Naive B cell (primary cell): ENCODE results near the gene ULK3. TPM values are rescaled to one million over a fixed set of nuclear protein-coding genes. Genes with fewer than 3 reads are reported as not detected.

Experiments
- ATAC-seq, 2 donors: fragments of 150-1000 bp; cut with Tn5 transposase; 2 replicates each; pipeline ENCODE4 v1.10.0; 2021; ENCODE audit warnings: low read depth in 2 of 2, mild to moderate bottlenecking in 2 of 2, moderate library complexity in 2 of 2
- DNase-seq: peaks from one replicate; pipeline ENCODE4 v3.0.0; 2022
- H3K27ac Mint-ChIP-seq, 6 donors: one replicate each; pipeline ENCODE4 v1.8.0; 2020 to 2022; ENCODE audit warnings: mild to moderate bottlenecking in 6 of 6, mixed read lengths in 6 of 6, moderate library complexity in 5 of 6, inconsistent platforms in 2 of 6
- H3K27me3 Mint-ChIP-seq, 3 donors: one replicate each; pipeline ENCODE4 v1.8.0; 2021 to 2022; ENCODE audit warnings: mixed read lengths in 3 of 3, mild to moderate bottlenecking in 1 of 3
- H3K36me3 Mint-ChIP-seq, 2 donors: one replicate each; pipeline ENCODE4 v1.8.0; 2020 to 2022; ENCODE audit warnings: mixed read lengths in 2 of 2, inconsistent platforms in 1 of 2, mild to moderate bottlenecking in 1 of 2
- H3K4me1 Mint-ChIP-seq, 3 donors: one replicate each; pipeline ENCODE4 v1.8.0; 2020 to 2022; ENCODE audit warnings: mixed read lengths in 3 of 3, inconsistent platforms in 1 of 3, mild to moderate bottlenecking in 1 of 3, moderate library complexity in 1 of 3
- H3K4me3 Mint-ChIP-seq, 8 donors: one replicate each; pipeline ENCODE4 v1.8.0; 2020 to 2022; ENCODE audit warnings: mild to moderate bottlenecking in 8 of 8, mixed read lengths in 8 of 8, moderate library complexity in 8 of 8, inconsistent platforms in 2 of 8
- H3K9me3 Mint-ChIP-seq, 7 donors: one replicate each; pipeline ENCODE4 v1.8.0; 2020 to 2022; ENCODE audit warnings: mixed read lengths in 7 of 7, mild to moderate bottlenecking in 5 of 7, inconsistent platforms in 2 of 7, moderate library complexity in 1 of 7
- polyA plus RNA-seq, 6 donors: library from polyadenylated mRNA; unstranded; fragments of 300-500 nt; fragmentation: Illumina TruSeq; gene quantifications; one replicate each; pipeline ENCODE4 v1.2.3, GENCODE V29; 2021; ENCODE audit warnings: low read depth in 6 of 6

Gene ULK3
- polyA plus RNA-seq, 6 donors from 2014 or later, result 9.3 to 21.5 (median 13.1) TPM

DNA sequence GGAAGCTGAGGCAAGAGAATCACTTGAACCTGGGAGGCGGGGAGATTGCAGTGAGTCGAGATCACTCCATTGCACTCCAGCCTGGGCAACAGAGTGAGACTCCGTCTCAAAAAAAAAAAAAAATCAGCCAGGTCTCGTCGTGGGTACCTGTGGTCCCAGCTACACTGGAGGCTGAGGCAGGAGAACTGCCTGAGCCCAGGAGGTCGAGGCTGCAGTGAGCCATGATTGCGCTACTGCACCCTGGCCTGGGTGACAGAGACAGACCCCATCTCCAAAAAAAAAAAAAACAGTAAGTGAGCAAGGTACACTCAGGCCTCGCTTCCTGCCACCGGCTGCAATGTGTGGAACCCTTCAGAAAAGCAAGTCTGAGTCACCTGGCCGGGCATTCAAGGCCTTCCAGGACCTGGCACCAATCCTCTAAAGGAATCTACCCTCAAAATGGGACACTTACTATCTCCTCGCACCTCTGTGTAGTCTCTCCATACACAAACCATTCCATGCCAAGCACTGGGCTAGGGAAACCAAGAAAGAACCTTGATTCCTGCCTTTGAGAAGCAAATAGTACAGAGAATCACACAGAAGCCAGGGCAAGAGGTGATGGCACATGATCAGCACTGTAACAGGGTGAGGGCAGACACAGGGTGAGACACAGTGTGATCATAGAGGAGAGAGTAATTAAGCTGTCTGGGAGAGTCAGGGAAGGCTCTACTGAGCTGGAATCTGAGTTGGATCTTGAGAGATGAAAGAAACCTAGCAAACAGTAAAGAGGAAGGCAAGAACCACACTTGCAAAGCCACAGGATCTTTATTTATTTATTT, 20.5 kb upstream of the ULK3 start:
- peaks cover 40 to 71% (median 63%) of the 10 kb centered on the region in 3 donors for H3K4me1 Mint-ChIP-seq
- no peaks in the 10 kb centered on the region for H3K36me3 Mint-ChIP-seq
- H3K27me3 Mint-ChIP-seq, result no peaks in the 10 kb centered on the region
- no peaks in the 10 kb centered on the region for H3K9me3 Mint-ChIP-seq
- ATAC-seq, result no peak
- no peak overlapping the region for H3K4me3 Mint-ChIP-seq
- DNase-seq, result no peak
- peak overlapping the region in 3 of 6 donors; percentile 10 to 53 (median 12) for H3K27ac Mint-ChIP-seq

DNA sequence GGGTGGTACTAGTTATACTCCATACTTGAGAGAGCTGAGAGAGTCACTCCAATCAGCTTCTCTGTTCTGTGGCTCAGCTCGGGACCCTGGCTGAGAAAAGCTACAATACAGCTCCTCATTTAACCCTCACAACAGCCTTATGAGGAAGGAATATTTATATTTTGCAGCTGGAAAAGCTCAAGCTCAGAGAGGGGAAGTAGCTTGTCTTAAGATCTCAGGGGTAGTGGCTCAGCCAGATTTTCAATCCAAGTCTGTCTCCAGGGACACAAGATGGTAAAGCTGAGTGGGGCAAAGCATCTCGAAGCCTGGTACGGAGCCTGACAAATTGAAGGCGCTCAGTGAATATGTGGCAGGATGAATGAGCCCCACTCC, 15.4 kb upstream of the ULK3 start:
- H3K9me3 Mint-ChIP-seq, result no peaks in the 10 kb centered on the region
- no peak for DNase-seq
- H3K27me3 Mint-ChIP-seq, result no peaks in the 10 kb centered on the region
- H3K27ac Mint-ChIP-seq, result peak overlapping the region in 4 of 6 donors; percentile 12 to 73 (median 36)
- peaks cover 29 to 51% (median 41%) of the 10 kb centered on the region in 3 donors for H3K4me1 Mint-ChIP-seq
- peaks cover 0 to 4% of the 10 kb centered on the region in 2 donors for H3K36me3 Mint-ChIP-seq
- H3K4me3 Mint-ChIP-seq, result peak overlapping the region in 4 of 8 donors; percentile 26 to 48 (median 34)
- ATAC-seq, result no peak

DNA sequence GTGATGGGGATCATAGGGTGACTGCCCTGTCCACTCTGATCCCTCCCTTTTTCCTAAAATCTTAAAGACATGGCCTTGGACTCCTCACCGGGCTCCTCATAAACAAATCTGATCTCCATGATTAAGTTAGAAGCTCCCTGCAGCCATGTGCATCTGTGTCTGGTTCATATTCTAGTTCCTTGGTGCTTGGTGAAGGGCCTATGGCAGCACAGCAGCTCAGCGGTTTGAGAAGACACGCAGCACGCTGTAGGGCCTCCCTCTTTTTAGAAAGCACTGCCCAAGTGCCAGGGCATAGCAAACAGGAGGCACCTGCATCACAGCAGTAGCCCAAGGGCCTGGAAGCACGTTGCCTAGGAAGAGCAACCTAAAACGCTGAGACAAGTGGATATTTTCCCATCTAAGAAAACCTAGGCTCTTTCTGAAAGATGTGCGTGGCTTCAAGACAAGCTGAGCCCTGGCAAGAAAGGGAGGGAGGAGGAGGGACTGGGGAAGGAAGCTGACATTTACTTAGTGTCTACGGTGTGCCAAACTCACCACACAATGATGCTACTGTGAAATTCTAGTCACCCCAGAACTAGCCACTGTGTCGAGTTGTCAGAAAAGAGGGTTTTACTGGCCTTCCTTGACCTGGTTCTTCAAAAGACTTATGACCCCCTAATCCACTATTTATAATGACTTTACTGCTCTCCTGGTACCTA, 14.9 kb upstream of the ULK3 start:
- no peak for ATAC-seq
- Mint-ChIP-seq H3K4me1 (peaks cover 31 to 51% (median 40%) of the 10 kb centered on the region in 3 donors), H3K27me3 (no peaks in the 10 kb centered on the region), H3K9me3 (no peaks in the 10 kb centered on the region), H3K27ac (peak overlapping the region in 5 of 6 donors; percentile 12 to 89 (median 66)), H3K4me3 (peak overlapping the region in 6 of 8 donors; percentile 9 to 73 (median 44)), H3K36me3 (peaks cover 0 to 8% of the 10 kb centered on the region in 2 donors)
- no peak for DNase-seq

DNA sequence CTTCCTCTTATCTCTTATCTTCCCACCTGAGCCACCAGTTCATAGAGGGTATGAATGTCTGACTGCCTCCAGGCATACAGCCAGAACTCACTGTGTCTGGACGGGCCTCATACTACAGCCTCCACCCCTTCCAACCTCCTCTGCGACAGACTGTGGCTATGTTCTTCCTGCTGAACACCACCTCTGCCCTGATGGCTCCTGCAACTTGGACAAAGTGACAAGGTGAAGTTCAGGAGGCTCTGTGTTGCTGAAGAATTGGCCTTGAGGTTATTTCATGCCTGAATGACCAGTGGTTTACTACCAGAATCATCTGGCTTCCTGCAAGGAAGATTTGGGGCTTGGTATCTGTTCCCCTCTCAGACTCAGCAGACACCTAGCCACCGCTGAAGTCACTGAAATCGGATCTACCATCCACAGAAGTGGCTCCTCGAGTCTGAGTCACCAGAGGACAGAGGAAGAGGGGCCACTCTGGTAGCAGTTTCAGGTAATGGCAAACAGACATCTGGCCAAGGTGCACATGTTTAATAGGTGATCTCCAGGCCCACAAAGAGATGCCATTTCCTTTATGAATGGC, 14.2 kb upstream of the ULK3 start:
- Mint-ChIP-seq H3K9me3 (no peaks in the 10 kb centered on the region), H3K27me3 (no peaks in the 10 kb centered on the region), H3K4me3 (peak overlapping the region in 5 of 8 donors; percentile 3 to 73 (median 39)), H3K4me1 (peaks cover 31 to 51% (median 40%) of the 10 kb centered on the region in 3 donors), H3K36me3 (peaks cover 0 to 12% of the 10 kb centered on the region in 2 donors), H3K27ac (peak overlapping the region in 4 of 6 donors; percentile 12 to 76 (median 59))
- DNase-seq, result peak; percentile 33
- peak; percentile 79 to 80 for ATAC-seq

DNA sequence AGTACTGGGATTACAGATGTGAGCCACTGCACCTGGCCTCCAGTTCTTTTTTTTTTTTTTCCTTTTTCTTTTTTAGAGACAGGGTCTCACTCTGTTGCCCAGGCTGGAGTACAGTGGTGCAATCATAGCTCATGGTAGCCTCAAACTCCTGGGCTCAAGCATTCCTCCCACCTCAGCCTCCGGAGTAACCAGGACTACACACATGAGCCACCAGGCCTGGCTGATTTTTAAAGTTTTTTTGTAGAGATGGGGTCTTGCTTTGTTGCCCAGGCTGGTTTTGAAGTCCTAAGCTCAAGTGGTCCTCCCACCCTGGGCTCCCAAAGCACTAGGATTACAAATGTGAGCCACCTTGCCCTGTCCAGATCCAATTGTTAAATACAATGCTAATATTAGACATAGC, 13.6 kb upstream of the ULK3 start:
- ATAC-seq (no peak), DNase-seq (no peak)
- H3K9me3 Mint-ChIP-seq, result no peaks in the 10 kb centered on the region
- peak overlapping the region in 1 of 6 donors; percentile 12 for H3K27ac Mint-ChIP-seq
- peaks cover 0 to 15% of the 10 kb centered on the region in 2 donors for H3K36me3 Mint-ChIP-seq
- no peaks in the 10 kb centered on the region for H3K27me3 Mint-ChIP-seq
- H3K4me3 Mint-ChIP-seq, result peak overlapping the region in 1 of 8 donors; percentile 68
- H3K4me1 Mint-ChIP-seq, result peaks cover 31 to 49% (median 42%) of the 10 kb centered on the region in 3 donors

DNA sequence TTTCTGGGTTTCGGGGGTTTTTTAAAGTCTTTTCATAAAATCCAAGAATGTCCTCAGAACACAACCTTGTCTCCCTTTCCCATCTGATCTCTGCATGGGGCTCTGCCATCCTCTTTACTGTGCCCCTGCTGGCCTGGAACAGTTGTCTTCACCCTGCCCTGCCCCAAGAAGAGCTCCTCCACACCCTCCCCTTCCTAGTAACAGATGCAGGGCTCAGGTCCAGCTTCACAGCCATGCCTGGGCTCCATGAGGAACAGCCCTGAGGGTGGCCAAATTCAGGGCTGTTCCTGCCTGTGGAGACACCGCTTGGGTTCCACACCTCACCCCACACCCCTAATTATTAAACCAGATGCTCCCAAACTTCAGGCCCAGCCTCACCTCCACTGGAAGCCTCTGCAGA, 12.9 kb upstream of the ULK3 start:
- no peak overlapping the region for H3K4me3 Mint-ChIP-seq
- ATAC-seq (no peak), DNase-seq (no peak)
- H3K27ac Mint-ChIP-seq, result peak overlapping the region in 3 of 6 donors; percentile 37 to 89 (median 70)
- H3K36me3 Mint-ChIP-seq, result peaks cover 0 to 15% of the 10 kb centered on the region in 2 donors
- H3K4me1 Mint-ChIP-seq, result peaks cover 31 to 46% (median 44%) of the 10 kb centered on the region in 3 donors
- H3K27me3 Mint-ChIP-seq, result no peaks in the 10 kb centered on the region
- no peaks in the 10 kb centered on the region for H3K9me3 Mint-ChIP-seq

DNA sequence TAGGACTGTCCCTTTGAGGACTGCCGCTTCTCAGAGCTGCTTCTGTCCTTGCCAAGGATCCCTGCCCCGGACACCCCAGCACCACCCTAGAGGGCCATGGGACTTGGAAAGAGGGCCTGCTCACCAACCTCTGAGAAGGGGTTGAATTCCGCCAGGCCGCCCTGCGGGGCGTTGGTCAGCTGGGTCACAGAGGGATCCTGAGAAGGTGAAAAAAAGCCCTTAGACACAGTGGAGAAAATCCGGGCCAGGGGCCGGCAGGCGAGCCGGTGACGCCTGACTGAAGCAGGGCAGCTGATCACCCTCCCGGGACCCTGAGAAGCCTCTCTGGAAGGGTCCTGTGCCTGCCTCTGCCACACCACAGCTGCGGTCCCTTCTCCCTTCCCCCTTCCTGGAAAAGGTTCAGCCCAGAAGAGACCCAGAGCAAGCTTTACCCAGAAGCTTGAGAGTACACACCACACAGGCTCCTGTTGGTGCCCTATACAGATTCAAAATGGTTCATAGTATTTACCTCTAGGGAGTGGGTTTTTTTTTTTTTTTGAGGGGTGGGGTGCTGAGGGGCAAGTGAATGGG, 11.6 kb upstream of the ULK3 start:
- no peak for ATAC-seq
- H3K27ac Mint-ChIP-seq, result peak overlapping the region in 1 of 6 donors; percentile 54

DNA sequence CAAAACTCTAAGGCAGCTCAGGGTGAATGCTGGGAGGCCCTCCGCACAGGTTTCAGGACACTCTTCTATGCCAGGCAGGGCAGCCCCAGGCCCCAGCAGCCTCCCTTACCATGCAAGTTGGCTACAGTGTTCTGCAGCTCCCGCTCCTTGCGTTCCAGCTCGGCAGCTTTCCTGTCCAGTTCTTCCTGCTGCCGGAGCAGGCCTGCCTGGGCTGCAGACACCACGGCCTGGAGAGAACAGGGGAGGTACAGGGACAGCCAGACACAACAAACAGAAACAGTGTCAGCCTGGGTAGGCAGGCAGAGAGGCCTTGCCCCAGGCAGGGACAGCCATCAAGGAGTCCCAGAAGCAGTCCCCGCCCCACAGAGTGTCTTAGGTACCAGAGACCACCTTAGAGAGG, 9.0 kb upstream of the ULK3 start:
- peaks cover 5 to 29% of the 10 kb centered on the region in 2 donors for H3K36me3 Mint-ChIP-seq
- peaks cover 10 to 18% (median 10%) of the 10 kb centered on the region in 3 donors for H3K4me1 Mint-ChIP-seq
- H3K27me3 Mint-ChIP-seq, result no peaks in the 10 kb centered on the region
- H3K27ac Mint-ChIP-seq, result no peak overlapping the region
- H3K9me3 Mint-ChIP-seq, result no peaks in the 10 kb centered on the region
- DNase-seq, result no peak
- ATAC-seq, result no peak
- no peak overlapping the region for H3K4me3 Mint-ChIP-seq

More for the DNA sequence above, 11.6 kb upstream of the ULK3 start:
- Mint-ChIP-seq H3K36me3 (peaks cover 4 to 15% of the 10 kb centered on the region in 2 donors), H3K4me1 (peaks cover 31 to 44% (median 36%) of the 10 kb centered on the region in 3 donors), H3K4me3 (peak overlapping the region in 1 of 8 donors; percentile 16), H3K27me3 (no peaks in the 10 kb centered on the region), H3K9me3 (no peaks in the 10 kb centered on the region)
- no peak for DNase-seq

DNA sequence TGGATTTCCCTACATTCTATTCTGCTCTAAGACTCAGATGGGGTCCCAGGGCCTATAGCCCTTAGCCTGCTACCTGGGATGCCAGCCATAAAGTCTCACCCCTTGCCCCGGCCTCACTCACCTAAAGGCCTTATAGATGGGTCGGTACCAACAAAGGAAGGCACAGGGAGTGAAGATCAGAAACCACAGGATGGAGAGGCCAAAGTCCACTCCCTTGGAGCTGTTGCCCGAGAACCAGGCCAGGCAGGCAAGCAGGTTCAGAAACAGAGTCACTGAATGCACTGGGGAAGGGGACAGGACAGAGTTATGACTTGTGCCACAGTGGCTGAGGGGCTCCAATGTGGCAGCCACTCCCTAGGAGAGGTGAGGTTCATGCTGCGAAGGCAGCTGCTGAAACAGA, 7.4 kb upstream of the ULK3 start:
- no peak overlapping the region for H3K27ac Mint-ChIP-seq
- ATAC-seq (no peak), DNase-seq (no peak)
- peaks cover 5 to 29% of the 10 kb centered on the region in 2 donors for H3K36me3 Mint-ChIP-seq
- H3K4me3 Mint-ChIP-seq, result no peak overlapping the region
- H3K4me1 Mint-ChIP-seq, result peaks cover 4 to 10% (median 8%) of the 10 kb centered on the region in 3 donors
- no peaks in the 10 kb centered on the region for H3K27me3 Mint-ChIP-seq
- H3K9me3 Mint-ChIP-seq, result no peaks in the 10 kb centered on the region

DNA sequence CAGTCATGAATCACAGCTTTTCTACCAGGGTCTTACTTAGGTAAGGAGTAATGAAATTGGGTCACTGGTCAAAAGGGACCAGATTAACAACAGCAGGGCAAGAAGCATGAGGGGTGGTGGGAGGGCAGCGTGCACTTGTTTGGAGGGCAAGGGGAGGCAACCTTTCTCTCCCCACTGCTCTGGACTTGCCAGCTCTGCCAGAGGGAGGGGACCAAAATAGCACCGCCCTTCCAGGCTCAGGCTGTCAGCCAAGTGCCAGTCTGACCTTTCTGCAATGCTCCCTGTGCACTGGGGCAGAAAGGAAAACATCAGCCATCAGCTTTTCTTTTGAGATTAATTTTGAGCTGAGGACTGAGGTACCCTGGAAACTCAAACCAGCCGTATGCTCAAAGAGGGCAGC, 4.5 kb upstream of the ULK3 start:
- no peaks in the 10 kb centered on the region for H3K27me3 Mint-ChIP-seq
- ATAC-seq (no peak), DNase-seq (no peak)
- peaks cover 5 to 20% of the 10 kb centered on the region in 2 donors for H3K36me3 Mint-ChIP-seq
- H3K9me3 Mint-ChIP-seq, result no peaks in the 10 kb centered on the region
- no peak overlapping the region for H3K4me3 Mint-ChIP-seq
- H3K27ac Mint-ChIP-seq, result peak overlapping the region in 1 of 6 donors; percentile 41
- peaks cover 21 to 33% (median 23%) of the 10 kb centered on the region in 3 donors for H3K4me1 Mint-ChIP-seq

DNA sequence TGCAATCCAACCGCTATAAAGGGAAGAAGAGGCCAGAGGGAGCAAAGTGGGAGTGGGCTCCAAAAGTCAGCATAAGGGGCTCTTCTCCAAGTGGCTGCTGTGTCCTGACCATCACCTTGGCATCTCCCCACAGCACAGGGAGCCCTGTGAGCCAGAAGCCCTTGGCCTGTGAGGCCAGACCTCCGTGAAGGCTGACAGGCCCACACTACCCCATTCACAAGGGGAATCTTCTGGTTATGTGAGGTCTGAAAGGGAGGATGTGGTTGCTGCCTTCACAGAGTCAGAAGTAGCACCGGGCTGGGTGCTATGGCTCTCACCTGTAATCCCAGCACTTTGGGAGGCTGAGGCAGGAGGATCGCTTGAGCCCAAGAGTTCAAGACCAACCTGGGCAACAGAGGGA, 2.6 kb upstream of the ULK3 start:
- ATAC-seq (no peak), DNase-seq (no peak)
- Mint-ChIP-seq H3K9me3 (no peaks in the 10 kb centered on the region), H3K4me1 (peaks cover 33 to 39% (median 35%) of the 10 kb centered on the region in 3 donors), H3K4me3 (peak overlapping the region in 2 of 8 donors; percentile 18 to 69), H3K27ac (peak overlapping the region in 3 of 6 donors; percentile 84 to 91 (median 87)), H3K27me3 (no peaks in the 10 kb centered on the region), H3K36me3 (peaks cover 5 to 14% of the 10 kb centered on the region in 2 donors)

DNA sequence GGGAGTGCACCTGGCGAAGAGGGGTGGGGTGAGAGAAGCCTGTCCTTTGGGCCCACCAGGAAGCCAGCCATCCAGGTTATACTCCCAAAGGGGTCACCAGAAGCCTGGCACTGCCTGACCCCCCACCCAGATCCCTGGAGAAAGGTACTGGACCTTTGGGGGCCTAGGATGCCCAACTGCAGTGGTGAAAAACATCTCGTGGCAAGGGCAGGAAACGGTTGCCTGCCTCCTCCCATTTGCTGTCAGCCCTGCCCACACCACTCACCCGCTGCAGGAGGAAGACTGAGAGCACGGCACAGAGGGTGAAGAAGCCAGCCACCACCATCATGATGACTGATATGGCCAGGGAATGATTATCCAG, 2.2 kb upstream of the ULK3 start:
- no peak for ATAC-seq
- Mint-ChIP-seq H3K36me3 (peaks cover 5 to 14% of the 10 kb centered on the region in 2 donors), H3K27ac (peak overlapping the region in 4 of 6 donors; percentile 76 to 91 (median 86)), H3K27me3 (no peaks in the 10 kb centered on the region), H3K9me3 (no peaks in the 10 kb centered on the region), H3K4me3 (peak overlapping the region in 3 of 8 donors; percentile 18 to 69 (median 40)), H3K4me1 (peaks cover 33 to 39% (median 35%) of the 10 kb centered on the region in 3 donors)
- DNase-seq, result no peak
